SH-SY5Y (cell line): ENCODE data around the gene SEC31B.

Source experiments
- GATA2 ChIP-seq: IDR thresholded peaks from 2 replicates; pipeline ENCODE4 v1.6.1; 2011; ENCODE audit warnings: mild to moderate bottlenecking, low read depth, low read length
- GATA3 ChIP-seq: IDR thresholded peaks from 2 replicates; pipeline ENCODE4 v1.6.1; 2011; ENCODE audit warnings: low read depth, mild to moderate bottlenecking, low read length, moderate library complexity

GRCh38 chr10:100483876-100484666, 35.6 kb downstream of the SEC31B start:
- TF ChIP-seq GATA3: no peak
- no peak for TF ChIP-seq GATA2
